Liver (tissue), 9 donors: Measurements from ENCODE around the gene RNF135. TPM values are rescaled to one million over a fixed set of nuclear protein-coding genes. Genes with fewer than 3 reads are reported as not detected.
"Not testable (repeated sequence)": the region's sequence is repeated elsewhere in the genome, so short reads cannot be mapped to it uniquely, and the experiment has no call there.

Experiments used
- DNase-seq: peaks from one replicate; pipeline ENCODE4 v3.0.0-alpha.2; 2017; ENCODE audit warnings: low spot score
- H3K27ac ChIP-seq, 2 donors: one replicate each; pipeline ENCODE4 v1.7.0; 2013; ENCODE audit warnings: inconsistent platforms in 2 of 2, low read length in 2 of 2, control low read depth in 1 of 2, low read depth in 1 of 2, mild to moderate bottlenecking in 1 of 2
- H3K27me3 ChIP-seq, 4 donors: one replicate each; pipeline versions ENCODE4 v1.6.1 to v1.7.0; 2013; ENCODE audit warnings: low read length in 3 of 4, inconsistent platforms in 1 of 4, mild to moderate bottlenecking in 1 of 4, moderate library complexity in 1 of 4; ENCODE audit not compliant: control insufficient read depth in 4 of 4, insufficient read depth in 4 of 4
- H3K36me3 ChIP-seq, 4 donors: one replicate each; pipeline versions ENCODE4 v1.6.1 to v1.7.0; 2013; ENCODE audit warnings: low read length in 3 of 4, mild to moderate bottlenecking in 3 of 4, low read depth in 1 of 4, moderate library complexity in 1 of 4; ENCODE audit not compliant: control insufficient read depth in 4 of 4, insufficient read depth in 3 of 4
- H3K4me1 ChIP-seq, 4 donors: one replicate each; pipeline versions ENCODE4 v1.6.1 to v1.7.0; 2013; ENCODE audit warnings: low read length in 3 of 4, mild to moderate bottlenecking in 3 of 4, moderate library complexity in 1 of 4; ENCODE audit not compliant: control insufficient read depth in 4 of 4, insufficient read depth in 4 of 4
- H3K4me3 ChIP-seq, 3 donors: one replicate each; pipeline versions ENCODE4 v1.6.1 to v1.7.0; 2013; ENCODE audit warnings: low read length in 3 of 3, control low read depth in 1 of 3, low read depth in 1 of 3, mild to moderate bottlenecking in 1 of 3
- H3K9ac ChIP-seq, 2 donors: one replicate each; pipeline ENCODE4 v1.7.0; 2013; ENCODE audit warnings: low read length in 2 of 2, mild to moderate bottlenecking in 2 of 2, moderate library complexity in 2 of 2, control low read depth in 1 of 2, low read depth in 1 of 2
- H3K9me3 ChIP-seq, 4 donors: one replicate each; pipeline versions ENCODE4 v1.6.1 to v1.7.0; 2013; ENCODE audit warnings: low read length in 3 of 4; ENCODE audit not compliant: control insufficient read depth in 4 of 4
- EGR1 ChIP-seq, 2 donors: IDR thresholded peaks; 2 replicates each; pipeline ENCODE4 v1.6.1; 2016 to 2018; ENCODE audit warnings: antibody characterized with exemption in 2 of 2, low read depth in 2 of 2
- HNF4A ChIP-seq, 2 donors: conservative IDR thresholded peaks; 2 replicates each; pipeline ENCODE4 v1.6.1; 2016; ENCODE audit warnings: antibody characterized with exemption in 2 of 2, mild to moderate bottlenecking in 2 of 2
- WGBS: extraction: QIAGEN DNeasy Blood & Tissue Kit; methylation state at CpG from one replicate; pipeline ENCODE4 v1.1.7; 2013; 5-methylcytosine and 5-hydroxymethylcytosine counted together
- polyA plus RNA-seq, 2 donors: library from polyadenylated mRNA; stranded (reverse) in 1 of 2; unstranded in 1 of 2; fragments of 200-250 nt in 1 of 2; fragments of >200 nt in 1 of 2; fragmentation: Nextera tagmentation in 1 of 2; extraction: Ambion mirVana in 1 of 2; gene quantifications; one replicate each; pipeline versions ENCODE4 v1.2.1 to v1.2.3, GENCODE V29; 2013 to 2015
- total RNA-seq, 2 donors: library from RNA; depleted of rRNA; stranded (reverse); fragments of >200 nt; gene quantifications; one replicate each; pipeline ENCODE4 v1.2.3, GENCODE V29; 2014
- donor health status: healthy.
- donor health status: healthy.
- donor health status: healthy.
- donor health status: healthy.
- donor health status: healthy.

The RNF135 gene
- total and polyA plus RNA-seq, 4 donors: 3.4 to 5.5 (median 3.7) TPM

- not testable (repeated sequence) for H3K9me3 ChIP-seq, DNase-seq
- WGBS: 9% methylated on average over 1 of the region's 2 CpGs
These were observed 52.3 kb downstream of the RNF135 start for GRCh38 chr17:31023171-31023570.

GRCh38 chr17:31031841-31032240 is 61.0 kb downstream of the RNF135 start:
- no peaks in the 10 kb centered on the region for H3K36me3 ChIP-seq
- H3K9me3 ChIP-seq: no peaks in the 10 kb centered on the region
- H3K27ac ChIP-seq: no peak overlapping the region
- TF ChIP-seq EGR1 (IDR thresholded peaks at IDR 0.05; ENCODE audit: low read depth in 2 of 2) (no peak), HNF4A (conservative IDR thresholded peaks at IDR 0.05) (no peak)
- H3K27me3 ChIP-seq: no peaks in the 10 kb centered on the region
- 85% methylated on average over 8 of the region's 8 CpGs for WGBS
- no peak overlapping the region for H3K4me3 ChIP-seq
- DNase-seq: no peak
- H3K4me1 ChIP-seq: no peaks in the 10 kb centered on the region
- H3K9ac ChIP-seq: no peak overlapping the region

More at GRCh38 chr17:31023171-31023570, 52.3 kb downstream of the RNF135 start:
- not testable (repeated sequence) for H3K36me3 ChIP-seq, H3K9ac ChIP-seq, H3K4me3 ChIP-seq, H3K27me3 ChIP-seq, H3K4me1 ChIP-seq, H3K27ac ChIP-seq
- TF ChIP-seq HNF4A (conservative IDR thresholded peaks at IDR 0.05): peak in 1 of 2 donors; percentile 15

GRCh38 chr17:31035611-31036010 is 64.8 kb downstream of the RNF135 start:
- not testable (repeated sequence) for H3K9me3 ChIP-seq, H3K4me1 ChIP-seq, DNase-seq, H3K9ac ChIP-seq, H3K36me3 ChIP-seq, H3K4me3 ChIP-seq, H3K27ac ChIP-seq, H3K27me3 ChIP-seq
- WGBS: 81% methylated on average over 5 of the region's 5 CpGs

GRCh38 chr17:31040837-31041236 is 70.0 kb downstream of the RNF135 start:
- WGBS: 97% methylated on average over 7 of the region's 7 CpGs
- not testable (repeated sequence) for H3K9ac ChIP-seq, H3K4me1 ChIP-seq

GRCh38 chr17:31042378-31042777 is 71.5 kb downstream of the RNF135 start:
- not testable (repeated sequence) for H3K4me1 ChIP-seq, H3K9ac ChIP-seq, DNase-seq, H3K4me3 ChIP-seq, H3K9me3 ChIP-seq, H3K36me3 ChIP-seq, H3K27ac ChIP-seq, H3K27me3 ChIP-seq
- whole genome bisulfite sequencing: 89% methylated on average over 6 of the region's 6 CpGs

More at GRCh38 chr17:31040837-31041236, 70.0 kb downstream of the RNF135 start:
- not testable (repeated sequence) for H3K9me3 ChIP-seq, DNase-seq, H3K27ac ChIP-seq, H3K4me3 ChIP-seq, H3K36me3 ChIP-seq, H3K27me3 ChIP-seq

- not testable (repeated sequence) for H3K4me1 ChIP-seq, H3K27ac ChIP-seq, H3K9me3 ChIP-seq, H3K9ac ChIP-seq, H3K4me3 ChIP-seq, H3K36me3 ChIP-seq, H3K27me3 ChIP-seq, DNase-seq
- 94% methylated on average over 6 of the region's 7 CpGs for WGBS
These were observed 76.1 kb downstream of the RNF135 start for GRCh38 chr17:31046856-31047425.
